Sigmoid colon (tissue), 7 donors: ENCODE measurements around the gene FLVCR1. TPM values are rescaled to one million over a fixed set of nuclear protein-coding genes. Genes with fewer than 3 reads are reported as not detected.
"Not testable (repeated sequence)": the region's sequence is repeated elsewhere in the genome, so short reads cannot be mapped to it uniquely, and the experiment has no call there.

Source experiments
- DNase-seq: peaks from one replicate; pipeline ENCODE4 v3.0.0-alpha.2; 2019
- H3K27ac ChIP-seq, 4 donors: fragments of 200-600 bp; sonication (generic); one replicate each; pipeline ENCODE4 v1.5.1; 2016 to 2019; ENCODE audit warnings: mild to moderate bottlenecking in 1 of 4
- H3K27me3 ChIP-seq, 3 donors: fragments of 200-600 bp; sonication (generic); one replicate each; pipeline ENCODE4 v1.5.1; 2019; ENCODE audit warnings: mild to moderate bottlenecking in 1 of 3
- H3K36me3 ChIP-seq, 4 donors: fragments of 200-600 bp; sonication (generic); one replicate each; pipeline ENCODE4 v1.5.1; 2016 to 2019
- H3K4me1 ChIP-seq, 4 donors: fragments of 200-600 bp; sonication (generic); one replicate each; pipeline ENCODE4 v1.5.1; 2017 to 2019
- H3K4me3 ChIP-seq, 4 donors: fragments of 200-600 bp; sonication (generic); one replicate each; pipeline ENCODE4 v1.5.1; 2017 to 2019; ENCODE audit warnings: mild to moderate bottlenecking in 2 of 4, moderate library complexity in 1 of 4
- H3K9me3 ChIP-seq, 4 donors: fragments of 200-600 bp in 3 of 4; sonication (generic) in 3 of 4; one replicate each; pipeline versions ENCODE4 v1.5.1 to v1.6.1; 2013 to 2019
- CTCF ChIP-seq, 4 experiments: fragments of 450-650 bp in 3 of 4; fragments of 200-600 bp in 1 of 4; IDR thresholded peaks; one replicate each; pipeline ENCODE4 v1.5.1; 2016 to 2019; ENCODE audit warnings: antibody characterized with exemption in 4 of 4, mild to moderate bottlenecking in 3 of 4, moderate library complexity in 2 of 4
- EP300 ChIP-seq, 4 donors: sonication (generic); formaldehyde crosslinking; IDR thresholded peaks; one replicate each; pipeline ENCODE4 v1.6.1; 2017; ENCODE audit warnings: antibody characterized with exemption in 4 of 4
- POLR2A ChIP-seq, 2 donors: fragments of 450-650 bp; IDR thresholded peaks; one replicate each; pipeline ENCODE4 v1.6.1; 2016; ENCODE audit warnings: antibody characterized with exemption in 2 of 2, mild to moderate bottlenecking in 2 of 2, moderate library complexity in 2 of 2
- POLR2AphosphoS5 ChIP-seq, 4 donors: sonication (generic); formaldehyde crosslinking; IDR thresholded peaks; one replicate each; pipeline ENCODE4 v1.6.1; 2017; ENCODE audit warnings: antibody characterized with exemption in 4 of 4
- WGBS, 2 donors: extraction: QIAGEN DNeasy Blood & Tissue Kit; methylation state at CpG; one replicate each; pipeline ENCODE4 v1.1.7; 2013; 5-methylcytosine and 5-hydroxymethylcytosine counted together
- intact Hi-C: fragments of 100-400 bp; cut with DNase I; formaldehyde crosslinking; loops from one replicate; pipeline ENCODE4 v1.15.1; 2023
- polyA plus RNA-seq, 3 donors: library from polyadenylated mRNA; stranded (reverse); fragments of 200-250 nt; gene quantifications; one replicate each; pipeline ENCODE4 v1.2.3, GENCODE V29; 2013
- total RNA-seq, 4 donors: library from RNA; depleted of rRNA; stranded (reverse); fragments of >200 nt; gene quantifications; one replicate each; pipeline ENCODE4 v1.1.0, GENCODE V29; 2016
- donor health status: healthy with polysubstance abuse.
- donor health status: Bipolar disorder and iron deficiency.
- donor health status: healthy.

Gene FLVCR1
- total and polyA plus RNA-seq, 7 donors = 0.60 to 6.9 (median 3.3) TPM

- no peaks in the 10 kb centered on the region for H3K27me3 ChIP-seq
- H3K4me3 ChIP-seq = no peak overlapping the region
- H3K36me3 ChIP-seq = peaks cover 0 to 12% (median 0%) of the 10 kb centered on the region in 4 donors
- TF ChIP-seq EP300 (IDR thresholded peaks at IDR 0.05) (no peak), POLR2A (IDR thresholded peaks at IDR 0.05) (no peak), CTCF (IDR thresholded peaks at IDR 0.05) (no peak), POLR2AphosphoS5 (IDR thresholded peaks at IDR 0.05) (no peak)
- WGBS, 2 donors = 80 to 81% methylated on average over 5 of the region's 5 CpGs
- no peaks in the 10 kb centered on the region for H3K9me3 ChIP-seq
- peaks cover 0 to 39% (median 30%) of the 10 kb centered on the region in 4 donors for H3K4me1 ChIP-seq
- no peak for DNase-seq
- no peak overlapping the region for H3K27ac ChIP-seq
- intact Hi-C loops = no loop called here
Observed at GRCh38 chr1:212860713-212861581, 2.9 kb downstream of the FLVCR1 start.

- DNase-seq = no peak
- H3K4me1 ChIP-seq = peaks cover 0 to 32% (median 24%) of the 10 kb centered on the region in 4 donors
- H3K27ac ChIP-seq = no peak overlapping the region
- no peak for TF ChIP-seq CTCF (IDR thresholded peaks at IDR 0.05)
- no peak for TF ChIP-seq EP300 (IDR thresholded peaks at IDR 0.05)
- no peak for TF ChIP-seq POLR2AphosphoS5 (IDR thresholded peaks at IDR 0.05)
- no peak for TF ChIP-seq POLR2A (IDR thresholded peaks at IDR 0.05)
- peaks cover 0 to 12% (median 0%) of the 10 kb centered on the region in 4 donors for H3K36me3 ChIP-seq
- H3K27me3 ChIP-seq = no peaks in the 10 kb centered on the region
- 91 to 96% methylated on average over 2 of the region's 2 CpGs for WGBS, 2 donors
- no peaks in the 10 kb centered on the region for H3K9me3 ChIP-seq
- intact Hi-C loops = no loop called here
- H3K4me3 ChIP-seq = no peak overlapping the region
Observed at GRCh38 chr1:212862111-212862690, 4.1 kb downstream of the FLVCR1 start.

- H3K27me3 ChIP-seq, intact Hi-C loops, DNase-seq, H3K4me3 ChIP-seq, H3K9me3 ChIP-seq, H3K27ac ChIP-seq: not testable (repeated sequence)
- peaks cover 0 to 17% (median 0%) of the 10 kb centered on the region in 4 donors for H3K36me3 ChIP-seq
- H3K4me1 ChIP-seq = peaks cover 0 to 28% (median 23%) of the 10 kb centered on the region in 4 donors
- 90 to 92% methylated on average over 10 of the region's 10 CpGs for WGBS, 2 donors
Observed at GRCh38 chr1:212863345-212863744, 5.3 kb downstream of the FLVCR1 start.

- H3K9me3 ChIP-seq = no peaks in the 10 kb centered on the region
- no peak overlapping the region for H3K4me3 ChIP-seq
- no peaks in the 10 kb centered on the region for H3K27me3 ChIP-seq
- TF ChIP-seq EP300 (IDR thresholded peaks at IDR 0.05) (no peak), POLR2A (IDR thresholded peaks at IDR 0.05) (no peak), CTCF (IDR thresholded peaks at IDR 0.05) (no peak), POLR2AphosphoS5 (IDR thresholded peaks at IDR 0.05) (no peak)
- peaks cover 0 to 22% (median 17%) of the 10 kb centered on the region in 4 donors for H3K4me1 ChIP-seq
- no peak overlapping the region for H3K27ac ChIP-seq
- WGBS, 2 donors = 97% methylated on average over 4 of the region's 4 CpGs
- peaks cover 0 to 23% (median 1%) of the 10 kb centered on the region in 4 donors for H3K36me3 ChIP-seq
- intact Hi-C loops = no loop called here
- DNase-seq = no peak
Observed at GRCh38 chr1:212864201-212864600, 6.1 kb downstream of the FLVCR1 start.

- no peaks in the 10 kb centered on the region for H3K4me1 ChIP-seq
- no peak overlapping the region for H3K27ac ChIP-seq
- no peak overlapping the region for H3K4me3 ChIP-seq
- 41 to 98% methylated on average over 1 of the region's 1 CpG for WGBS, 2 donors
- intact Hi-C loops = no loop called here
- no peaks in the 10 kb centered on the region for H3K9me3 ChIP-seq
- no peak for DNase-seq
- peaks cover 0 to 30% (median 1%) of the 10 kb centered on the region in 4 donors for H3K36me3 ChIP-seq
- no peaks in the 10 kb centered on the region for H3K27me3 ChIP-seq
- no peak for TF ChIP-seq EP300 (IDR thresholded peaks at IDR 0.05)
- no peak for TF ChIP-seq CTCF (IDR thresholded peaks at IDR 0.05)
- no peak for TF ChIP-seq POLR2AphosphoS5 (IDR thresholded peaks at IDR 0.05)
- no peak for TF ChIP-seq POLR2A (IDR thresholded peaks at IDR 0.05)
Observed at GRCh38 chr1:212867192-212867591, 9.1 kb downstream of the FLVCR1 start.
